GM23248 (cell line): ENCODE measurements around the gene GAB2.

ENCODE experiments used
- EZH2 ChIP-seq: fragments of 200-600 bp; sonication (generic); IDR thresholded peaks from 2 replicates; pipeline ENCODE4 v1.6.1; 2018; ENCODE audit warnings: antibody characterized with exemption, mild to moderate bottlenecking; ENCODE audit not compliant: insufficient read depth, poor library complexity, severe bottlenecking
- EZH2phosphoT487 ChIP-seq: fragments of 200-600 bp; sonication (generic); IDR thresholded peaks from 2 replicates; pipeline ENCODE4 v1.6.1; 2018; ENCODE audit warnings: antibody characterized with exemption, moderate library complexity, mild to moderate bottlenecking, low read depth; ENCODE audit not compliant: insufficient read depth

DNA sequence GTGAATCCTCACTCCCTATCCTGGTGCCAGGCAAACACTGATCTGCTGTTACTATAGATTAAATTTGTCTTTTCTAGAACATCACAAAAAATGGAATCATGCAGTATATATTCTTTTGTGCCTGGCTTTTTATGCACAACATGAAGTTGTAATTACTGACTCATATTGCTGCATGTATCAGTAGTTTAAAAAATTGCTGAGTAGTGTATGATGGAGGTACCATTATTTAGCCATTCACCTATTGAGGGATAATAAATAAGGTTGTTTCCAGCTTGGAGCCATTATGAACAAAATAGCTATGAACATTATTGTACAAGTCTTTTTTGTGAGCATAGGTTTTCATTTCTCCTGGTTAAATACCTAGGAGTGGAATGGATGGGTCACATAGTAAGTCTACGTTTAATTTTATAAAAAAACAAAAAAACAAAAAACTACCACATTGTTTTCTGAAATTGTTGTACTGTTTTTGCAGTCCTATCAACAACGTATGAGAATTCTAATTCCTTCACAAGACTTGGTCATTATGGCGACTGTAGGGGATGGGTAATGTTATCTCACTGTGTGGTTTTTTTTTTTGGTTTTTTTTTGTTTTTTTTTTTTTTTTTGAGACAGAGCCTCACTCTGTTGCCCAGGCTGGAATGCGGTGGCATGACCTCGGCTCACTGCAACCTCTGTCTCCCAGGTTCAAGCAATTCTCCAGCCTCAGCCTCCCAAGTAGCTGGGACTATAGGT, 117.3 kb downstream of the GAB2 start:
- TF ChIP-seq EZH2 (no peak), EZH2phosphoT487 (no peak)
